GM12878 (cell line): Measurements from ENCODE around the gene PLXNA2.

Source experiments
- HDAC6 ChIP-seq: fragments of 200-600 bp; sonication (generic); IDR thresholded peaks from one replicate; pipeline ENCODE4 v1.8.0; 2017; ENCODE audit warnings: antibody characterized with exemption; ENCODE audit not compliant: unreplicated experiment
- MEF2B ChIP-seq: fragments of 450-650 bp; IDR thresholded peaks from 2 replicates; pipeline ENCODE4 v1.6.1; 2018; ENCODE audit warnings: mild to moderate bottlenecking, moderate library complexity; ENCODE audit not compliant: partially characterized antibody, poor library complexity, severe bottlenecking
- RCOR1 ChIP-seq: conservative IDR thresholded peaks from 2 replicates; pipeline ENCODE4 v1.6.1; 2012; ENCODE audit warnings: low read depth, low read length, improper control_type of control experiment
- SMC3 ChIP-seq: IDR thresholded peaks from 2 replicates; pipeline ENCODE4 v1.6.1; 2011; ENCODE audit warnings: low read length, improper control_type of control experiment, borderline replicate concordance
- SUZ12 ChIP-seq: fragments of 200-600 bp; sonication (generic); IDR thresholded peaks from one replicate; pipeline ENCODE4 v1.6.1; 2018; ENCODE audit warnings: antibody characterized with exemption, mild to moderate bottlenecking; ENCODE audit not compliant: unreplicated experiment
- TAF1 ChIP-seq: IDR thresholded peaks from 2 replicates; pipeline ENCODE4 v1.6.1; 2011; ENCODE audit warnings: mild to moderate bottlenecking, low read depth, low read length, borderline replicate concordance
- TARDBP ChIP-seq: IDR thresholded peaks from 2 replicates; pipeline ENCODE4 v1.6.1; 2016; ENCODE audit warnings: borderline replicate concordance
- TBL1XR1 ChIP-seq: IDR thresholded peaks from 2 replicates; pipeline ENCODE4 v1.6.1; 2012; ENCODE audit warnings: low read depth, low read length, improper control_type of control experiment
- ZNF24 ChIP-seq: fragments of 450-650 bp; IDR thresholded peaks from 2 replicates; pipeline ENCODE4 v1.6.1; 2017; ENCODE audit warnings: antibody characterized with exemption, mild to moderate bottlenecking
- ZNF274 ChIP-seq: IDR thresholded peaks from one replicate; pipeline ENCODE4 v1.8.0; 2011; ENCODE audit not compliant: insufficient read length, insufficient read depth
- ZNF384 ChIP-seq: IDR thresholded peaks from 2 replicates; pipeline ENCODE4 v1.6.1; 2012; ENCODE audit warnings: low read depth, mild to moderate bottlenecking, low read length, improper control_type of control experiment, borderline replicate concordance
- TF ChIP-seq, protein P1 (sequence below), 3 experiments: IDR thresholded peaks in 2 of 3; conservative IDR thresholded peaks in 1 of 3; 2 replicates each; pipeline ENCODE4 v1.5.1; 2011; ENCODE audit warnings: low read depth in 3 of 3, low read length in 3 of 3, mild to moderate bottlenecking in 3 of 3, control low read depth in 2 of 3, moderate library complexity in 2 of 3, inconsistent platforms in 1 of 3, mixed read lengths in 1 of 3; ENCODE audit not compliant: control insufficient read depth in 2 of 3, insufficient read depth in 1 of 3; ENCODE audit errors: extremely low read depth in 1 of 3
- TF ChIP-seq, protein P2 (sequence below): IDR thresholded peaks from 2 replicates; pipeline ENCODE4 v1.6.1; 2011; ENCODE audit warnings: mild to moderate bottlenecking, low read depth, low read length, moderate library complexity; ENCODE audit not compliant: insufficient replicate concordance
- TF ChIP-seq, protein P3 (sequence below): IDR thresholded peaks from 2 replicates; pipeline ENCODE4 v1.6.1; 2012; ENCODE audit warnings: low read depth, low read length, improper control_type of control experiment

DNA sequence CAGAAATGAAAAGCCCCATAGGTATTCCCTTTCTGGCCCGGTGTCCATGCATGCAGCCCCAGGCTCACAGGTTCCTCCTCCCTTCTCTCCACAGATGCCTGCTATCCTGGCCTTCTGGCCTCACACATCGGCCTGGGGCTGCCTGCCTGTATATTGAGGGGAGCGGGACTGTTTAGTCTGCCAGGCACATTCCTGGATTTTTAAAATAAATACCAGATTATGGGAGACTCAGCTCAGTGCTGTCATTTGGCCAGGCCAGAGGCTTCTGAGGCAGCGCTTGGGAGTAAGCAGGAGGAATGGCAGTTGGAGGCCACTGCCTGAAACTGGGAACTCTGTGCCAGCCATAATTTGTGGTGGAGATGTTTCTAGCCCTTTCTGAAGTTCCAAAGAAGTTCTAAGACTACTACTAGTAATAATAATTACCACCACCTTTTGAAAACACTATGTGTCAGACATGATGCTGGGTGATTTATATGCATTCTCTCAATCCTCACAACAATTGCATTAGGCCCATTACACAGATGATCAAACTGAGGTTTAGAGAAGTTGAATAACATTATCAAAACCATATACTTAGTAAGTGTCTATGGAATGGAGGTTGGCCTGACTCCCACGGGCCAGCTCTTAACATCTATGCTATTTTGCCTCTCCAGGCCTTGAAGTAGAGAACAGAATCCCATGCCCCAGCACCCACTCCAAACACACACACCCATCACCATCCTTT lies 107.6 kb downstream of the PLXNA2 start:
- TF ChIP-seq ZNF274: no peak
- TF ChIP-seq HDAC6: no peak
- TF ChIP-seq, protein P1, sequence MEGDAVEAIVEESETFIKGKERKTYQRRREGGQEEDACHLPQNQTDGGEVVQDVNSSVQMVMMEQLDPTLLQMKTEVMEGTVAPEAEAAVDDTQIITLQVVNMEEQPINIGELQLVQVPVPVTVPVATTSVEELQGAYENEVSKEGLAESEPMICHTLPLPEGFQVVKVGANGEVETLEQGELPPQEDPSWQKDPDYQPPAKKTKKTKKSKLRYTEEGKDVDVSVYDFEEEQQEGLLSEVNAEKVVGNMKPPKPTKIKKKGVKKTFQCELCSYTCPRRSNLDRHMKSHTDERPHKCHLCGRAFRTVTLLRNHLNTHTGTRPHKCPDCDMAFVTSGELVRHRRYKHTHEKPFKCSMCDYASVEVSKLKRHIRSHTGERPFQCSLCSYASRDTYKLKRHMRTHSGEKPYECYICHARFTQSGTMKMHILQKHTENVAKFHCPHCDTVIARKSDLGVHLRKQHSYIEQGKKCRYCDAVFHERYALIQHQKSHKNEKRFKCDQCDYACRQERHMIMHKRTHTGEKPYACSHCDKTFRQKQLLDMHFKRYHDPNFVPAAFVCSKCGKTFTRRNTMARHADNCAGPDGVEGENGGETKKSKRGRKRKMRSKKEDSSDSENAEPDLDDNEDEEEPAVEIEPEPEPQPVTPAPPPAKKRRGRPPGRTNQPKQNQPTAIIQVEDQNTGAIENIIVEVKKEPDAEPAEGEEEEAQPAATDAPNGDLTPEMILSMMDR (IDR thresholded peaks at IDR 0.05 in 2 of 3, conservative IDR thresholded peaks at IDR 0.05 in 1 of 3; ENCODE audit: control insufficient read depth in 2 of 3, extremely low read depth in 1 of 3, insufficient read depth in 1 of 3, low read depth in 3 of 3, low read length in 3 of 3): no peak
- TF ChIP-seq SMC3: no peak
- no peak for TF ChIP-seq ZNF24
- TF ChIP-seq MEF2B: no peak
- TF ChIP-seq, protein P2, sequence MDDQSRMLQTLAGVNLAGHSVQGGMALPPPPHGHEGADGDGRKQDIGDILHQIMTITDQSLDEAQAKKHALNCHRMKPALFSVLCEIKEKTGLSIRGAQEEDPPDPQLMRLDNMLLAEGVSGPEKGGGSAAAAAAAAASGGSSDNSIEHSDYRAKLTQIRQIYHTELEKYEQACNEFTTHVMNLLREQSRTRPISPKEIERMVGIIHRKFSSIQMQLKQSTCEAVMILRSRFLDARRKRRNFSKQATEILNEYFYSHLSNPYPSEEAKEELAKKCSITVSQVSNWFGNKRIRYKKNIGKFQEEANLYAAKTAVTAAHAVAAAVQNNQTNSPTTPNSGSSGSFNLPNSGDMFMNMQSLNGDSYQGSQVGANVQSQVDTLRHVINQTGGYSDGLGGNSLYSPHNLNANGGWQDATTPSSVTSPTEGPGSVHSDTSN: no peak
- TF ChIP-seq TARDBP: no peak
- TF ChIP-seq TBL1XR1: no peak
- no peak for TF ChIP-seq TAF1
- TF ChIP-seq RCOR1: no peak
- no peak for TF ChIP-seq ZNF384
- TF ChIP-seq, protein P3, sequence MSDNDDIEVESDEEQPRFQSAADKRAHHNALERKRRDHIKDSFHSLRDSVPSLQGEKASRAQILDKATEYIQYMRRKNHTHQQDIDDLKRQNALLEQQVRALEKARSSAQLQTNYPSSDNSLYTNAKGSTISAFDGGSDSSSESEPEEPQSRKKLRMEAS: no peak
- no peak for TF ChIP-seq SUZ12
